DMS 273 treated with DMSO at 0.1 percent for 48 hours (cell line): ENCODE results near the gene SPRED2.

Experiments
- DNase-seq: peaks from one replicate; lab custom pipeline; 2025; lab: John Stamatoyannopoulos, UW

Gene SPRED2

DNA sequence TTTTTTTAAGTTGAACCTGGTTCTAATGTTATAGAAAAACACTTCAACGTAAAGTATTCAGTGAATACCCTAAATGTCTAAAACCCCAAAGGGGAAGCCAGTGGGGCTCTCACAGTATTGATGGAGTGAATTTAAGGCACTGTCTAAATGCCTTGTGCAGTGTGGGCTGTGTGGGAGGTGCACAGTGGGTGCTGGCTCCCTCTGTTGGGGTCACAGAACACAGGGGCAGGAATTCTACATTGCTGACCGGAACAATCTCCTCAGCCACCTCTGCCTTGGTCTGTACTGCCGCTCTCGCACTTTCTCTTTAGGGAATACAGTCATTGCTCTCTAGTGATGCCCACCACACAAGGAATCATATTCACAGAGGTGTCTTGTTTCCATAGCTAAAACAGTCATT is 45.4 kb downstream of the SPRED2 start:
- no peak for DNase-seq

DNA sequence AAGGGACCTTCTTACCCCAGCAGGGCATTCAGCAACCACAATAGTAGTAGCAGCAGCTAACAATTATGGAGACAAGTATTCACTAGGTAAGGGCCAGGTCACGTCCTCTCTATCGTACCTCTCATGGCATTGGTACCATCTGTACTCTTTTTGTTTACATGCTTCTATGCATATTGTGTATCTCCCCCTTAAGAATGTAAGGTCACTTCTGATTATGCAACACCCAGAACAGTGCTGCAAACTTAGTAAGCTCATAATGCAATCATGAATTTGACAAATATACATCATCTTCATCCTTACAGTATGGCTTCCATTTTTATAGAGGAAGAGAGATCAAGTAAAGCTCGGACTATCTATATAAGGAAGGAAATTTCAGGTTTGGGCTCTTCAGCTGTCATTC is 46.1 kb downstream of the SPRED2 start:
- no peak for DNase-seq

DNA sequence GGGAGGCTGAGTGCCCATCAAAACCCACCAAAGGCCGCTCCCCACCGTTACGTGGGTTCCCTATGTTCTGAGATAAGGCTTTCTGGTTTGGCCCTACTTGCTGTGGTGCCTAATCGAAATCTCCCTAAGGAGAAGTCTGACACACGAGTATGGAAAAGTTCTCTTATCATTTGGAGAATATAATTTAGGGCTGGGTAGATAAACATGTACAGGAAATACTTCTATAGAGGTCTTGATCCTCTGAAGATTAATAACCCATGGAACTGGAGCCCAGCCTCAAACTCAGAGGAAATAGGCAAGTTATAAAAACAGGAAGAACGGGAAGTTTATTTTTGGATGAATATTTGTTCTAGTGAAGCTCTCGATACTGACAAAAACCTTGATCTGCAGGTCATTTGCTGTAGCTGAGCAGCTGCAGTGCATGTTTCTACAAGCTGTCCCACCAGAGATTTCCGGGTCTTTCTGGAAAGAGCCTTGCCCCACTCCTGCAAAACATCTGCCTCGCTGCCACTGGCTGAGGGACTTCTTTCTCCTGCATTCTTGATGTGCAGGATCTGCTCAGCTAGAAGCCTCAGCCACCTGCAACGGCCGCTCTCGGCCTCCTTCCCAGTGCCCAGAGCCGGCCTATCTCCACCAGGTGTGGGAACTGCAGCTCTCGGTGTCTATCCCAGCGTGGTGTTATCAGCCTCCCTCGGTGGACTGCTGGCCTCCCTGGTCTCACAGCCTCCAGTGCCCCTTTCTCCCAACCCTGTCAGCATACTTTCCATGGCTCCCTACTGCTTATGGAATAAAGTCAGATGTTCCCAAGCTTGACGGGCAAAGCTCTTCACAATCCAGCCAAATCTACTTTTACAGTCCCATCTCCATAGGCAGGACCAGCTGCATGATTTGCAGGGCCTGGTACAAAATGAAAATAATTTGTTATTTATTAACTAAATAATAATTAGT is 48.6 kb downstream of the SPRED2 start:
- DNase-seq, result no peak

DNA sequence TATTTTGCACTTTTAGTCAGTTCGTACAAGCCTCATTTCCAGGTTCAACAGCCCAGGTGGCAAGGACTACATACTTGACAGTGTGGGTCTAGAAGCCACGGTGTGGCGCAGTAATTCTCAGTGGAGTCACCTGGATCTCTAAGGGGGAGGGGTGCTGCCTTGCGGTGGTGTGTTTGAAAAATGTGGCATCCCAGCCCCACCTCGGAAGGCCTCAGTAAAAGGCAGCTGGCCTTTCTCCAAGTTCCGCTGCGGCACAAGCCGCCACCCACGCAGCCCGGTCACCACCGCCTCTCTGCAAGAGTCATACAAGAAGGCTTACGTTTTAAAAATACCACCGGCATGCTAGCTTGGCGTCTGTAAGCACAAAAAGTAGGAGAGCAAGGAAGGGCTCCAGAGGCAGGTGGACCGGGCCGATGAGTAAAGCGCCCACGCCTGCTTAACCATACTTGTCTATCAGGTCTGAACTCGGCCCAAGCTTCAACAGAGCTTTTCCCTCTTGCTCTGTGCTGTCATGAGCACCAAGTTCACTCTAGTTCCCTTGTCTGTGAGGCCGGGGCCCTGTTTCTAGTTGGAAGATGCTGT is 49.5 kb downstream of the SPRED2 start:
- no peak for DNase-seq

DNA sequence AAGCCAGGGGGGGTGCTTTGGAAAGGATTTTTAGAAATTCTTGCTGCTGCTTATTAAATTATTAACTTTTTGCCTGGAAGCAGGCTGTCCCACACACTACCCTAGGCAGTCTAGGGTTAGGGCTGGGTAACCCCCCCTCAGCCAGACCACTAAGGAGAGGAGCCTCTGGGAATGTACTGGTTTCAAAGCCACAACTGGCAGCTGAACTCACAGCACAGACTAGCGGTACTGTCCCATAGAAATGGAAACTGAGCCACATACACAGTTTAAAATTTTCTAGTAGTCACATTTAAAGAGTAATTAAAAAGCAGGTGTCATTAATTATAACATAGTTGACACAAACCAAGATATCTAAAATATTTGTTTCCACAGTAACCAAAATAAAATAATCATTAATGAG is 50.1 kb downstream of the SPRED2 start:
- DNase-seq, result no peak

DNA sequence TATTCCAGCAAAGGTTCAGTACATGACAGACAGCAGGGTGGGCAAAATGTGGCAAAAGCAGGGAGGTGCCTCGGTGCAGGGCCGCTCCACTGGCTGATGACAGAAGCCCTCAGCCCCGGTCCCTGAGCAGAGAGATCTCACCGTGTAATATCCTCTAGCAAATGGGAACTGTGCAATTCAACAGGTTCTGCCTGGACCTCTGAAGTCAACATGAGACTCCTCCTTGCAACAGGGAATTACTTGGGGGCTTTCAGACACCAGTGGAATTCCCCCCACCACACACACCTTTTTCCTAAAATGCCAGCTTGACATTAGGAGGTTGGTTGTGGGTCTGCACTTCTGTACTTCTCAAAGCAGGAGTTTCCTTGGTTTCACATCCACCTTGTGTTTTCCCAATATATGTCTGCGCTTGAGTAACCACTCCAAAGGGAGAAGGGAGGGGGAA is 50.8 kb downstream of the SPRED2 start:
- DNase-seq, result no peak

DNA sequence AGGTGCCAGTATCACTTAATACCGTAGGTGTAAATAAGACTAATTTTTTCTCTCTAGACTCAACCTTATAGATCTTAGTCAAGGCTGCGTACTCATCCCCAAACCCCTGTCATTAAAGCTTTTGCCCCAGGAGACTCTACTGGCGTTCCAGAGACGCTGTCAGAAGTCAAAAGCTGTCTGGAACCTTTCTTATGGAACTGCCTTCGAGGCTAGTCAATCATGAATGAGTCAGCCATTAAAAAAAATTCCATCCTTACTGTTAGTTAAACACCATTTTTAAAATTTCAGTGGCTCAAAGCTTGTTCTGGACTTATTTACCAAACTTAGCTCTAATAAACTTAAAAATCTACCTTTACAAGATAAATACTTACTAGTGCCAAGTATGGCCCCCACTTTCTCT is 52.1 kb downstream of the SPRED2 start:
- DNase-seq, result no peak

DNA sequence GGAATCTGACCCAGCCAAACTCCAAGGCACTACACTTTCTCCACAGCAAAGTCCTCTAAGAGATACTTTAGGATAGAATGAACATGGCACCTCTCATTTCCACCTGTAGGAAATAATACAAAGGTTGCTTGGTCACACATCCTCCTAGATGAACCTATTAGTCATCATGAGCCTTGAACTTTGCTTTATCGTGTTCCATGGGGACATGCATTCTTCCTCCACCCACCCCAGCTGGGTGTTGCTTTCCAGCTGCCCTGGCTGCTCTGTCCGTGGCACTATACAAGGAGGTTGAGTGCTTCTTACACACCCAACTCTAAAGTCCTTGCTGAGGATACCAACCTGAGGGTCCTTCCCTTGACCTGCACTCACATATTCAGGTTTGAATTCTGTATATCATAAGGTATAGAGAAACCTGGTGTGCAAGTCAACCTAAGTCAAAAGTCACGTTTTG is 52.7 kb downstream of the SPRED2 start:
- DNase-seq, result no peak

DNA sequence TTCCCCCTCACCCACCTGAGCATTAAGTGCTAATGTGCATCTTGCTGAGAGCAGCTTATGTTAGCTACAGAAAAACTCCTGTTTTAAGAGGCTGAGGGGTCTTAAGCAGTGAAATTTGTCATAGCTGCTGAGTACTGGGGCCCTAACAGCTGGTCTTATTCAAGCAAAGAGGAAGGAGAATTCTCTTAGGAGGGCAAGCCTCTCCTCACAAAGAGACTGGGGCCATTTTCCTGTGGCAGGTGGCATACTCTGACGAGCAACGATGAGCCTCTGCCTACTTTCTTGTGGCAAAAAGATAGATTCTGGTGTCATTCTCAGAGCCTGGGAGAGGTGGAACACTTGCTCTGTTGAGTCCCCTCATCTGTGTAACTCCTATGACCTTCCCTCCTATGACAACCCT is 53.2 kb downstream of the SPRED2 start:
- DNase-seq, result no peak

DNA sequence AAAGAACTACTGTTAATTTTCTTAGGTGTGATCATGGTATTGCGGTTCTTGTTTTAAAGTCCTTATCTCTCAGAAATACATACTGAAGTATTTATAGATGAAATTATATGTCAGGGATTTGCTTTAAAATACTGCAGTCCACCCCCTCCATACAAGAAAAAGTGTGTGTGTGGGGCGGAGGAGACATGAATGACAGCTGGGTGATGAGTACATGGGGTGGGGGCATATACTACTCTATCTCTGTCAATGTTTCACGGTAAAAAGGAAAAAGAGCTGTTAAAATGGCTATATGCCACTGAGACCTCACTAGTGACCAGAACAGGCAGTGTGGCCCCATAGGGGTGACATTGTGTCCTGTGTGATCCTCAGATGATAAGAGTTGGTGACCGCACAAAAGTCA is 54.1 kb downstream of the SPRED2 start:
- no peak for DNase-seq

DNA sequence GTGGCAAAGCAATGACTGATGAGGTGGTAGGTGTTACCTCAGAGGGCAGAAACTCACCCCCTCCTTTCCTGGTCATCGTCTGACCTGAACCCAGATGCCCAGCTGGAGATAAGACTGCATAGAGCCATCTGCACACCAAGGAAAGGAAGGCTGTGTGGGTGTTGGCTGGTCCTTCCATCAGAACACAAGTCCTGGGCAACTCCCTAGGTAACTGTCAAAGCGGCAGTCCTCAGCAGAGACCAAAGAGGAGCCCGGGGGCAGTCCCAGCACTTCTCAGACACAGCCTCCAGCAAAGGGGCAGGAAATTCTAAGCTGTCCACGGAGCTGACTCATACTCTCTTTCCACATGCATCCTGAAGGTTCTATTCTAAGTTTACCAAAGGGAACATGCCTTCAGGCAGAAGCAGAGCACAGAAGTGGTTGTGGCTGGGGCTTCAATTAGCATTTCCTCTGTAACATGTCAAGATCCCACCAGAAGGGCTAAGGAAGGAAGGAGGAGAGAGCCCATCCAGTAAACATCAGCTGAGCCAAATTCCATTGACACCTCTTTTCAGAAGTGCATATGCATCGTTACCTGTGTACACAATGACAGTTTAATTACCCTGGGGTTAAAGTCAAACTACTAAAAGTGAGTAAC is 54.7 kb downstream of the SPRED2 start:
- DNase-seq, result no peak

DNA sequence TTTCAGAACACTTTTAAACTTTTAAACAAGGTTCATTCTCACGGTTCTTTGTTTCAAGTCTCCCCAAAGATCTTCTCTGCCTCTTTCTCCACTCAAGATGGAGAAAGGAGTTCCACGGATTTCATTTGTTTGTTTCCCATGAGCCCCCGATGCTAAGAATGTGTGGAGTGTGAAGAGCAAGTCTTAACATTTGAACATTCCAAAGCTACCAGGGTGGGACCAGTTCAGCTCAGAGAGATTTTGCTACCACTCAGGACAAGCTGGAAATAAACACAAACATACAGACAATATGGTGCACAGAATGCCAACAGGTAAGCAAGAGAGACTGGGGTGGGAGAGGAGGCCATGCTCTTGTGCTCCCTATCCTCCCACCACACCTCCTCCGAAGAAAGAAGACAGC is 56.7 kb downstream of the SPRED2 start:
- no peak for DNase-seq

DNA sequence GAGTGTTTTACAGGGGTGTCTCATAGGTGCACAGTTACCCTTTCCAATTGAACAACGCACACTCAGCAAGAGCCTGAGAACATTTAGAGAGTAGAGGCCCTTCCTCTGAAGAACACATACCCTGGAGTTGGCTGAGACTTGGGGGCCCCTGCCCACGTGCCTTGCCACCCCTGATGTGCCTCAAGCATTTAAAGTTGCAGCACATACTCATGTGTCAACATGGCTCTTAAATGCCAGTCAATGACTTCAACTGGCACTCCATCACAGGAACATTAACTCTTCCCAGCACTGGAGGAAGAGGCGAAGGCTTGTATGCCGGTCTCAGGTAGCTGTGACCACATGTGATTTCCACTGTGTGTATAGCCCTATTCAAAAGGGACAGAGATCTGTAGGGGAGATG is 57.4 kb downstream of the SPRED2 start:
- DNase-seq, result no peak

DNA sequence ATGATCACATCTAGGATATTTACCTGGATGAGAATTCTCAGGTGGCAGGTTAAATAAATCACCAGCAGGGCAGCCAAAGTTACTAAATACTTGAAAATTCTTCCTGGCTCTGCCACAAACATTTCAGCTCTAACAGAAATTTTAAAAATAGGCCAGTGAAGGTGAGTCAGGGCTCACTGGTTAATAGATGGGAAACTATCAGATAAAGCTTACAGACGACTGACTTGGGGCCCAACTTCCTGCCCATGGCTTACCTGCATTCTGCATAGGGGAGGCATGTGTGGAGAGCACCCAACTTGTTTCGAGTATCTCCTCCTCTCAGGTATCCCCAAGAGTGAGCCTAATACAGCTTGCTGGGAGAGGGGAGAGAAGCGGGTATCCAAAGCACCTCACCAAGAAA is 57.8 kb downstream of the SPRED2 start:
- DNase-seq, result no peak

DNA sequence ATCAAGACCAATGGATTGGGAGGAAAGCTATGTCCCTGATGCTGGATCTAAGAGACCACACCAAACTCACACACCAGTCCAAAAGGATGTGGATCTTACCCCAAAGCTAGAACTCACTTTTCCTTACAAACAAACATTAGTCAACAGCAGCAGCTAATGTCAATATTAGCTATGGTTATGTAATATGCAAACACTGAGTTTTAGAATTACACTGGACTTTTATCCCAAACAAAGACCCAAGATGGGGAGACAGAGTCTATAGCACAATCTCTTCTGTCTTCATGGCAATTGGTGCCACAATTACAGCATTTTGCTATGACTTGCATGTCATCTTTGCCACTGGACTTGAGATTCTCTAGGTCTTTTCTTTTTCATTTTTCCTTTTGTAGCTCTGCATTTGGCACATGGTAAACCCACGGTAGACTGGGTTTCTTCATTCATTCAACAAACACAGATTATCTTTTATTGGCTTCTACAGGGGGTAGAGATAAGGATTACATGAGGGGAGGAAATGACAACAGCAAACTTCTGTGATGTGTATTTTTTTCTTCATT is 59.0 kb downstream of the SPRED2 start:
- DNase-seq, result no peak

DNA sequence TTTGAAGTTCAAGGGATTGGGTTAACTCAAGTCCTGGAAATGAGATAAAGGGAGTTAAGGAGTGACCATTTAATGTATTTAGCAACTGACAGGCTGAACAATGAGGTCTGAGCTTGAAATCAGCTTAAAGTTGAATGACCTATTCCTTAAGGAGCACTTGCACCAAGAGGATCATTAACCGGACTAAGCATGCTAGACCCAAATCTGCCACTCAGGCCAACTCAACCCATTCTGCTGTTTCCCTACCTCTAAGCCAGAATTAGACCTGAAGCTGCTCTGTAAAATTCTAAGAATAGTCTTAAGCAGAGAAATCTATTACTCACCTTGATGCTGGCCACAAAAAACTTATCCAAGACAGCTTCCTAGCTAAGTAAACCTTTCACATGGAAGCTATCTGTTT is 59.8 kb downstream of the SPRED2 start:
- no peak for DNase-seq

DNA sequence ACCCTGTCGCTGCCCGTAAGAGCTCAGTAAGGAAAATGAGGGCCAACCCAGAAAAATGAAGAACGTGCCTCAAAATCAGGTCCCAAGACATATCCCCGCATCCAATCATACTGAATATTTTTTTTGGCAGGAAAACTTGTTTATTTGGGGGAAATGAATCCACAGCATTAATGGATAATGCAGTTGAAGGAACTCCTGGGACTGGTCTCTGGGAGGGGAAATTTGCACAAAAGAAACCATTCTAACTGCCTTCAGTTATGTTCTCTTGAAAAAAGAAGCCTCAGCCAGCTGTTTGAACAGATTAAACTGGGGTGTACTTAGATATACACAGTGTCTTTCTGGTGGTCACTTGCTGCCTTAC is 61.3 kb downstream of the SPRED2 start:
- DNase-seq, result no peak

DNA sequence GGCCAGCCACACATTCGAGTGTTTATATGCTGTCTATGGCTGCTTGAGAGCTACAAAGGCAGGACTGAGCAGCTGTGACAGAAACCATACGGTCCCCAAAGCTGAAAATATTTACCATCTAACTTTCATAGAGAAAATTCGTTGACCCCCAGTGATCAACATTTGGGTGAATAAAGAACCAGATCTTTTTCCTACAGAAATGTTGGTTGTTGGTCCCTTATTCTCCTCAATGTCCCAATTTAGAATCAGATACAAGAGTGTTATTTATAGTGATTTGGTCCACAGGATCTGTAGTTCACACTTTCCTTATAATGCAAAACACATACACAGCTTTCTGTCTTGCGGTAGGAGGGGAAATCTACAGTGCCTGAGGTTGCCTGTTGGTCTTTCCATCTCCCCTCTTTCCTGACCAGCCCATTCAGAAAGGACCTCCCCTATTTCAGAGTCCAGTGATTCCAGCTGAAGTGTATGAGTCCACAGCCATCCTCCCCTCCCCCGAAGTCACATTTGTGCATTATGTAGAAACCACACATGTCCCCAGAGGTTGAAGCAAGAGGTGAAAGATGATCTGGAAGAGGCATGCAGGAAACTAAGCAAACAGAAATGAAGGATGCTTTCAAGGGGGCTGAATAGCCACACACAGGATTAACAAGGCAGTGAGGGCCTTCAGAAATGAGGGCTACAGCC is 61.9 kb downstream of the SPRED2 start:
- no peak for DNase-seq

DNA sequence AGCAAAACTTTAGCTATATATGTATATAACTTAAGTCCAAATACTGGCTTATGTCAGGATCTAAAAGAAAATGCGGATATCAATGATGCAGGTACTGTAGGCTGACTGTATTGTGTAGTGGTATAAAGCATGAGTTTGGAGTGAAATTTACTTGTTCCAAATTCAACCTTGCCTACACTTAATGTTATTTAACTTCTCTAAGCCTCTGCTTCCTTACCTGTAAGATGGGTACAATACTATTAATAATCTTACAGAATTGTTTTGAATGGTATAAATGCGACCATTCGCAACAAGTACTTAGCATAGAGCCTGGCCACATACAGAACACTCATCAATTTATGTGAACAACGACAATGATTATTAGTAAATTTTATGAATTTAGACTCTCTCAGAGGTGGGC is 62.4 kb downstream of the SPRED2 start:
- no peak for DNase-seq

DNA sequence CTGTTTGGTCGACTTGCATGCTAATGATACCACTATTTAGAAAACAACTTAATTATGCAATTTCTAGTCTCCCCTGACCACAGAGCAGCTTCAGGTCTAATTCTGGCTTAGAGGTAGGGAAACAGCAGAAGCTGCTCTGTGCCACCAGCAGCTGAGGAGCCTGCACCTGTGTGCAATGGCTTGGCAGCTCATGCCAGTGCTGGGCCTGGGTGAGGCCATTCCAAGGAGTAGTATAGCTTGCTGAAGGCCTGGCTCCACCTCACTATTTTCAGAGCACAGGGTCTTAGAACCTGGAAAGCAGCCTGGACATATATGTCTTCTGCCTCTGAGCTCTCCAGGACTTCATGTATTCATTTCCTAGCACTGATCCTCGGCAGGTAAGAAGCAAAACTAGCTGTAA is 62.8 kb downstream of the SPRED2 start:
- no peak for DNase-seq

DNA sequence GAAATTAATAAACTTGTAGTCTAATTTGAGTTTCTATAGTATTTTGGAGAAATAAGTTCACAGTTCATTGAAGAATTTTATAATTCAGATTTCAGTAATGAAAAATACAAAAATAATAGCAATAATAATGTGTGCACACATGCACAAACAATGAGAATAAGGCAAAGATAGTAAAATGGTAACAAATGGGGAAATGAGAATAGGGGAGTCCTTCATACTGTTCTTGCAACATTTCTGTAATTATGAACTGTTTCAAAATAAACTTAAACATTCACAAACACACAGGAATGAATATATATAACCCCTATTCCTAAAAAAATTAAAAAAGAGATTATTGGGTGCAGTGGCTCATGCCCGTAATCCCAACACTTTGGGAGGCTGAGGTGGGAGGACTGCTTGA is 63.9 kb downstream of the SPRED2 start:
- no peak for DNase-seq

DNA sequence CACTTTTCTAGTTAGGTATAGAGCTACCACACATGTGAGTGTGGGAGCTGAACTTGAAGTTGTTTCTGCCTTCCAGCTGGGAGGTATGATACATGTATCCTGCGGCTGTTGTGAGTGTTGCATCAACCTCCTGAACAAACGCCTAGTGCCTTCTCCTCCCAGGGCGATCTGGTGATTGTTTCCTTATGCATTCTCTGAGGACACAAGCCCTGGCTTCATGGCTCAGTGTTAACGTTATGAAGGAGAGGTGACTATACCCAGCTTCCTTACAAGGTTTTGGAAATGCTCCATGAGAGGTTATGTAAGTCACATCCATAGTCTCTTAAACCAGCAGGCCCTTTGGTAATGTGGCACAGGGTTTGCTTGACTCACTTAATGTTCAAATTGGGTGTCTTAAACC is 64.9 kb downstream of the SPRED2 start:
- no peak for DNase-seq
